GM10248 (cell line): ENCODE data around the gene ZNF385A.

Experiments used
- CTCF ChIA-PET: fragments of 300-600 bp; sonication (Branson Sonifier 250); formaldehyde crosslinking; extraction: SDS; loops from one replicate; lab custom pipeline; 2021; ENCODE audit warnings: antibody characterized with exemption; lab: Yijun Ruan, JAX
- POLR2A ChIA-PET: fragments of 350-650 bp; sonication (Branson Sonifier 250); formaldehyde crosslinking; extraction: SDS; loops from one replicate; lab custom pipeline; 2020; ENCODE audit warnings: antibody characterized with exemption; lab: Yijun Ruan, JAX
- DNase-seq: peaks from one replicate; pipeline ENCODE4 v3.0.0; 2012; ENCODE audit errors: extremely low spot score
- CTCF ChIP-seq: IDR thresholded peaks from 2 replicates; pipeline ENCODE4 v1.5.1; 2012; ENCODE audit warnings: mild to moderate bottlenecking, low read depth; ENCODE audit errors: extremely low read depth, missing control alignments, control extremely low read depth

ZNF385A gene

DNA sequence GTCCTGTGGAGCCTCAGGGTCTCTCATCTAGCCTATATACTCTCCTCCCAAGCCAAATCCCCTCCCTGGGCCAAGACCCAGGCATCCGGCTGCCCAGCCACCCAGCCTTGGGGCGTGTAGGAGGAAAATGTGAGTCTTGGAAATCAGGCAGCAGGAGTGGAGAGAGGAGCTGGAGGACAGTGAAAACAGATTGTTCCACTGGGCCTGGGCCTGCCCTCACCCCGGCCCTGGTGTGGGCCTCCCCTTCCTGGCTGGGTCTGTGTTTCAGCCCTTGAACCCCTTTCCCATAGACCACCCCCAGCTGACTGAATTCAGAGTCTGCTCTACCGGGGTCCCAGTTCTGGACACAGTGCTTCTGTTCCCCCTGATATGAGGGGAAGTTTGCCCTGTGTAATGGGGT, 27.8 kb upstream of the ZNF385A start:
- ChIA-PET CTCF (interaction anchor here (1.4 to 14.5 kb wide), 3 partner anchors 11 to 25 kb away, joined by 6 to 280 read pairs (median 72); no protein-coding TSS in a partner anchor), POLR2A (no interaction called here)
- DNase-seq, result no peak
- no peak for TF ChIP-seq CTCF

GRCh38 chr12:54411391-54412241, 27.1 kb upstream of the ZNF385A start:
- TF ChIP-seq CTCF, result no peak
- no peak for DNase-seq
- ChIA-PET POLR2A (no interaction called here), CTCF (interaction anchor here (1.3 to 14.5 kb wide), 6 partner anchors 11 to 191 kb away, joined by 4 to 280 read pairs (median 6); no protein-coding TSS in a partner anchor)

GRCh38 chr12:54409267-54409666, 24.7 kb upstream of the ZNF385A start:
- no peak for DNase-seq
- no peak for TF ChIP-seq CTCF
- ChIA-PET POLR2A (no interaction called here), CTCF (interaction anchor here (0.8 to 14.5 kb wide), 3 partner anchors 8 to 30 kb away, joined by 3 to 280 read pairs (median 11); no protein-coding TSS in a partner anchor)

GRCh38 chr12:54407183-54407905, 22.8 kb upstream of the ZNF385A start:
- no peak for DNase-seq
- CTCF ChIA-PET, result interaction anchor here (2.6 to 14.5 kb wide), 2 partner anchors 6 to 32 kb away, joined by 11 to 280 read pairs; no protein-coding TSS in a partner anchor
- POLR2A ChIA-PET, result no interaction called here
- no peak for TF ChIP-seq CTCF

- no peak for TF ChIP-seq CTCF
- ChIA-PET POLR2A (no interaction called here), CTCF (interaction anchor here (2.1 to 12.3 kb wide), 5 partner anchors 9 to 43 kb away, joined by 9 to 506 read pairs (median 185); partner anchors contain the start of gene ITGA5)
- DNase-seq, result no peak
Observed at GRCh38 chr12:54405573-54405972, 21.0 kb upstream of the ZNF385A start.

DNA sequence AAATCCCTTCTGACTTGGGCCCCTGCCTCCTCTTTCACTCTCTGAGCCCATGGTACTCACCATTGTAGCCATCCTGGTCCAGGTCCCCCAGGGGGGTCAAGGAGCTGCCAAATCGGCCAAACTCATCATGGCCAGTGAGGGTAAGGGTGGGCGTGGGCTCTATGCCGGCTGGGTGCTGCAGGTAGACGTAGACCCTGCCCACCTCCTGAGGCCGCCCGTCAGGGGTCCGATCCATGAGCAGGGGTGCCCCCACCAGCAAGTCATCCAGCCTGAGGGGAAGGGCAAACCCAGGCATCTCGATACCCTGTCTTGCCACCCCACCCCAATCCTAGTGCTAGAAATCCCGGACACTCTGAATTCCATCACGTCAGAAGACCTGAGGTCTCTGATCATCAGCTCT, 20.6 kb upstream of the ZNF385A start:
- ChIA-PET POLR2A (no interaction called here), CTCF (interaction anchor here (1.6 to 12.3 kb wide), 6 partner anchors 9 to 186 kb away, joined by 6 to 506 read pairs (median 101); partner anchors contain the start of gene ITGA5)
- no peak for DNase-seq
- TF ChIP-seq CTCF, result no peak
